ENCODE results near the gene ELP2.
"Not testable (repeated sequence)": the region's sequence is repeated elsewhere in the genome, so short reads cannot be mapped to it uniquely, and the experiment has no call there.

The ELP2 gene

GRCh38 chr18:36167692-36168218, 38.1 kb downstream of the ELP2 start:
- DNase-seq: no peak

- DNase-seq: not testable (repeated sequence)
These were observed 38.6 kb downstream of the ELP2 start for GRCh38 chr18:36168296-36168695.

- no peak for DNase-seq
These were observed 40.2 kb downstream of the ELP2 start for GRCh38 chr18:36169938-36170337.

GRCh38 chr18:36175481-36175880, 45.8 kb downstream of the ELP2 start:
- no peak for DNase-seq

GRCh38 chr18:36176177-36176584, 46.5 kb downstream of the ELP2 start:
- DNase-seq: no peak

- DNase-seq: no peak
These were observed 47.0 kb downstream of the ELP2 start for GRCh38 chr18:36176711-36177110.

GRCh38 chr18:36177913-36178312, 48.2 kb downstream of the ELP2 start:
- no peak for DNase-seq

- peak; percentile 84 for DNase-seq
These were observed 50.1 kb downstream of the ELP2 start for GRCh38 chr18:36179562-36180355.

GRCh38 chr18:36181441-36181840, 51.7 kb downstream of the ELP2 start:
- no peak for DNase-seq

- no peak for DNase-seq
These were observed 52.3 kb downstream of the ELP2 start for GRCh38 chr18:36181898-36182506.

- DNase-seq: no peak
These were observed 53.3 kb downstream of the ELP2 start for GRCh38 chr18:36183033-36183432.

GRCh38 chr18:36183987-36184386, 54.3 kb downstream of the ELP2 start:
- DNase-seq: no peak

- DNase-seq: no peak
These were observed 55.5 kb downstream of the ELP2 start for GRCh38 chr18:36185157-36185556.

- DNase-seq: no peak
These were observed 56.3 kb downstream of the ELP2 start for GRCh38 chr18:36185901-36186460.

- DNase-seq: no peak
These were observed 56.9 kb downstream of the ELP2 start for GRCh38 chr18:36186461-36187192.

- no peak for DNase-seq
These were observed 57.6 kb downstream of the ELP2 start, which contains the start of gene MOCOS for GRCh38 chr18:36187193-36187825. TSS of gene MOCOS (plus strand) at chr18:36187497. CDS start at chr18:36187540, 43 bp downstream.

- DNase-seq: no peak
These were observed 58.4 kb downstream of the ELP2 start for GRCh38 chr18:36187826-36188721.

GRCh38 chr18:36188916-36189315, 59.2 kb downstream of the ELP2 start:
- no peak for DNase-seq

- no peak for DNase-seq
These were observed 59.8 kb downstream of the ELP2 start for GRCh38 chr18:36189486-36189885.

- no peak for DNase-seq
These were observed 61.6 kb downstream of the ELP2 start for GRCh38 chr18:36191286-36191685.

GRCh38 chr18:36191711-36192110, 62.0 kb downstream of the ELP2 start:
- no peak for DNase-seq

All from GF-D8 (cell line).